HL-60 (cell line): ENCODE data around the gene FOXL2NB.

Experiments used
- DNase-seq, 2 experiments: peaks; one replicate each; pipeline ENCODE4 v3.0.0-alpha.2; 2010 to 2020; ENCODE audit warnings: low read depth in 1 of 2, low spot score in 1 of 2
- H3K27ac ChIP-seq: fragments of 250-450 bp; sonication (Bioruptor Pico); replicated peaks from 2 replicates; pipeline ENCODE4 v1.5.1; 2020; ENCODE audit warnings: mild to moderate bottlenecking, moderate library complexity
- H3K27me3 ChIP-seq: fragments of 250-450 bp; sonication (Bioruptor Pico); 2 replicates; pipeline ENCODE4 v1.5.1; 2021; ENCODE audit warnings: mild to moderate bottlenecking, moderate library complexity; ENCODE audit not compliant: insufficient read depth, poor library complexity, severe bottlenecking
- H3K4me3 ChIP-seq: replicated peaks from 2 replicates; pipeline ENCODE4 v1.5.1; 2011; ENCODE audit warnings: mild to moderate bottlenecking, control low read depth, low read length; ENCODE audit not compliant: insufficient read depth
- GABPA ChIP-seq: IDR thresholded peaks from 2 replicates; pipeline ENCODE4 v1.6.1; 2012; ENCODE audit warnings: low read depth
- POLR2AphosphoS5 ChIP-seq: IDR thresholded peaks from 2 replicates; pipeline ENCODE4 v1.6.1; 2012; ENCODE audit warnings: low read depth
- SPI1 ChIP-seq: IDR thresholded peaks from 2 replicates; pipeline ENCODE4 v1.6.1; 2012; ENCODE audit warnings: low read depth, mild to moderate bottlenecking, borderline replicate concordance
- TF ChIP-seq, protein P1 (sequence below): IDR thresholded peaks from one replicate; pipeline ENCODE4 v1.5.1; 2011; ENCODE audit warnings: low read length, control low read depth, inconsistent platforms; ENCODE audit not compliant: insufficient read depth
- TF ChIP-seq, protein P2 (sequence below): IDR thresholded peaks from 2 replicates; pipeline ENCODE4 v1.6.1; 2012; ENCODE audit warnings: low read depth; ENCODE audit not compliant: insufficient replicate concordance

Gene FOXL2NB

DNA sequence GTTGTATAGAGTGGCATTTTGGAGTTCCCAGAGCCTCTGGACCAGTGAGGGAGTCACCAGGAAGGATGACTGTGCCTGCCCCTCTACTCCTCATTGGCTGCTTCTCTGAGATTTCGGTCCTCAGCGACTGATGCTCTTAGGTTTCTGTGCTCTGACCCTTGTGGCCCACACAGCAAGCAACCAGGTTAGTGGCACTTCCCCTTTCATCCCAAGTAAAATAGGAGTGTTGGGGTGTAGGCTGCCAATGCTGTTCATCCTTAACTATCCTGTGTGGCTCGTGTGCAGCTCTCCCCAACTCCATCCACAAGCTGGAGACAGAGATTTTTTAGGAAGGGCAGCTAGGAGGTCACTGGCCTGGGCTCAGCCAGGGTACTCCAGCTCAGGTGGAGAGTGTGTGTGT, 37.8 kb downstream of the FOXL2NB start:
- H3K27me3 ChIP-seq = no peaks in the 10 kb centered on the region
- no peak overlapping the region for H3K27ac ChIP-seq
- no peak for DNase-seq
- H3K4me3 ChIP-seq = no peak overlapping the region
- peak; percentile 52; the same call in 1 of the 2 replicates for TF ChIP-seq SPI1
- TF ChIP-seq, protein P1, sequence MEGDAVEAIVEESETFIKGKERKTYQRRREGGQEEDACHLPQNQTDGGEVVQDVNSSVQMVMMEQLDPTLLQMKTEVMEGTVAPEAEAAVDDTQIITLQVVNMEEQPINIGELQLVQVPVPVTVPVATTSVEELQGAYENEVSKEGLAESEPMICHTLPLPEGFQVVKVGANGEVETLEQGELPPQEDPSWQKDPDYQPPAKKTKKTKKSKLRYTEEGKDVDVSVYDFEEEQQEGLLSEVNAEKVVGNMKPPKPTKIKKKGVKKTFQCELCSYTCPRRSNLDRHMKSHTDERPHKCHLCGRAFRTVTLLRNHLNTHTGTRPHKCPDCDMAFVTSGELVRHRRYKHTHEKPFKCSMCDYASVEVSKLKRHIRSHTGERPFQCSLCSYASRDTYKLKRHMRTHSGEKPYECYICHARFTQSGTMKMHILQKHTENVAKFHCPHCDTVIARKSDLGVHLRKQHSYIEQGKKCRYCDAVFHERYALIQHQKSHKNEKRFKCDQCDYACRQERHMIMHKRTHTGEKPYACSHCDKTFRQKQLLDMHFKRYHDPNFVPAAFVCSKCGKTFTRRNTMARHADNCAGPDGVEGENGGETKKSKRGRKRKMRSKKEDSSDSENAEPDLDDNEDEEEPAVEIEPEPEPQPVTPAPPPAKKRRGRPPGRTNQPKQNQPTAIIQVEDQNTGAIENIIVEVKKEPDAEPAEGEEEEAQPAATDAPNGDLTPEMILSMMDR = no peak

DNA sequence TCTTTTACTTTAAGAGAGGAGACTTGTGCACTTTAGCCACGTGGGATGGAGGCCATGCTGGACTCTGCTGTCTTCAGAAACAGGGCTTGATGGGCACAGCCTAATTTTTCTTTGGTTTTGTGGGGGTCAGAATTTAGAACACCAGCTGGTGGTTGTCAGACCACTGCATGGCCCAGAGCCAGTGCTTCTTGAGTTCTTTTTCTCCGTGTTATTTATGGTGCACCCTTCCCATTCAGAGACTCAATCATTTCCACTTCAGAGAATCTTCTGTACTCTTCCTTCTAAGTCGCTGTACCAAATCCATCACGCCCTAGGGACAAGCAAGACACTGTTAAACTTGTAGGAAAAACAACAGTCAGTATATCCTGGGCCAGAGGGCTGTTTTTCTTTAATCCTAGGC, 38.9 kb downstream of the FOXL2NB start:
- no peak for DNase-seq
- no peak overlapping the region for H3K4me3 ChIP-seq
- TF ChIP-seq, protein P1 = no peak
- TF ChIP-seq, protein P2, sequence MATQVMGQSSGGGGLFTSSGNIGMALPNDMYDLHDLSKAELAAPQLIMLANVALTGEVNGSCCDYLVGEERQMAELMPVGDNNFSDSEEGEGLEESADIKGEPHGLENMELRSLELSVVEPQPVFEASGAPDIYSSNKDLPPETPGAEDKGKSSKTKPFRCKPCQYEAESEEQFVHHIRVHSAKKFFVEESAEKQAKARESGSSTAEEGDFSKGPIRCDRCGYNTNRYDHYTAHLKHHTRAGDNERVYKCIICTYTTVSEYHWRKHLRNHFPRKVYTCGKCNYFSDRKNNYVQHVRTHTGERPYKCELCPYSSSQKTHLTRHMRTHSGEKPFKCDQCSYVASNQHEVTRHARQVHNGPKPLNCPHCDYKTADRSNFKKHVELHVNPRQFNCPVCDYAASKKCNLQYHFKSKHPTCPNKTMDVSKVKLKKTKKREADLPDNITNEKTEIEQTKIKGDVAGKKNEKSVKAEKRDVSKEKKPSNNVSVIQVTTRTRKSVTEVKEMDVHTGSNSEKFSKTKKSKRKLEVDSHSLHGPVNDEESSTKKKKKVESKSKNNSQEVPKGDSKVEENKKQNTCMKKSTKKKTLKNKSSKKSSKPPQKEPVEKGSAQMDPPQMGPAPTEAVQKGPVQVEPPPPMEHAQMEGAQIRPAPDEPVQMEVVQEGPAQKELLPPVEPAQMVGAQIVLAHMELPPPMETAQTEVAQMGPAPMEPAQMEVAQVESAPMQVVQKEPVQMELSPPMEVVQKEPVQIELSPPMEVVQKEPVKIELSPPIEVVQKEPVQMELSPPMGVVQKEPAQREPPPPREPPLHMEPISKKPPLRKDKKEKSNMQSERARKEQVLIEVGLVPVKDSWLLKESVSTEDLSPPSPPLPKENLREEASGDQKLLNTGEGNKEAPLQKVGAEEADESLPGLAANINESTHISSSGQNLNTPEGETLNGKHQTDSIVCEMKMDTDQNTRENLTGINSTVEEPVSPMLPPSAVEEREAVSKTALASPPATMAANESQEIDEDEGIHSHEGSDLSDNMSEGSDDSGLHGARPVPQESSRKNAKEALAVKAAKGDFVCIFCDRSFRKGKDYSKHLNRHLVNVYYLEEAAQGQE = no peak
- TF ChIP-seq GABPA = no peak
- no peak for TF ChIP-seq SPI1
- no peak for TF ChIP-seq POLR2AphosphoS5
- H3K27me3 ChIP-seq = no peaks in the 10 kb centered on the region
- H3K27ac ChIP-seq = no peak overlapping the region

DNA sequence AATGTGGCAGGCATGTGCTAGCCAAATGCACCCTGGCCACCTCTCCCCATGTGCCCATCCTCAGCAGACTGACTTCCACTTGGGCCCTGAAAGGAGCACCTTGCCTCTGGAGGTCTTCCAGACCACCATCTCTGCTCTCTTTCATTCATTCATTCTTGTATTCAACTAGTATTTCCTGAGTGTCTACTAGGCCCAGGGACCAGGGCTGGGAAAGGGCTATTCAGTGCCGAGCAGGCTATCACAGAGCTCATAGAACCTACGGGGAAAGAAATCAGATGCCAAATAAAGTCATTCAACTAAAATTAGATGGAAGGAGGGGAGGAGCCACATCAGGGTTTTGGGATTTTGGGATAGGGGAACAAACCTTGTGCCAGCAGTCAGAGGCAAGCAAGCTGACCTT, 40.2 kb downstream of the FOXL2NB start:
- H3K4me3 ChIP-seq = no peak overlapping the region
- no peak for DNase-seq
- no peak overlapping the region for H3K27ac ChIP-seq
- TF ChIP-seq, protein P1 = no peak
- TF ChIP-seq GABPA (no peak), SPI1 (no peak), POLR2AphosphoS5 (no peak)
- TF ChIP-seq, protein P2 = no peak
- no peaks in the 10 kb centered on the region for H3K27me3 ChIP-seq

DNA sequence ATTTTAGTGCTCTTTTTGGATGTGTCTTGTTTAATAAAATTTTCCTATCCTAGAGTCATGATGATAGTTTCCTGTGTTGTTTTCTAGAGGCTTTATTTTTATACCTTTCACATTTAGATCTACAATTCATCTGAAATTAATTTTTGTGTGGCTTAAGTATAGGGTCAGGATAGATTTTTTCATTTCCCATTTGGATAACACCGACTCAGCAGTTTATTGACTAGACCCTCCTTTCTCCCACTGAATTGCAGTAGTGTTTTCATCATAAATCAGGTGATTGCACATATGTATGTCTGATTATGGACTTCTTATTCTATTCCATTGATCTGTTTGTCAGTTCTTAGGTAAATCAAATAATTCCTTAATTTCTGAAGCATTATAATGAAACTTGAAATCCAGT, 48.7 kb downstream of the FOXL2NB start:
- no peaks in the 10 kb centered on the region for H3K27me3 ChIP-seq

More for the DNA sequence above, 48.7 kb downstream of the FOXL2NB start:
- DNase-seq = no peak
- no peak for TF ChIP-seq GABPA
- TF ChIP-seq SPI1 = no peak
- TF ChIP-seq, protein P2 = no peak
- TF ChIP-seq POLR2AphosphoS5 = no peak
- TF ChIP-seq, protein P1 = no peak
- H3K27ac ChIP-seq = no peak overlapping the region
- H3K4me3 ChIP-seq = no peak overlapping the region
